Hepatocyte (in vitro differentiated cells): ENCODE results near the gene LSAMP. TPM values are rescaled to one million over a fixed set of nuclear protein-coding genes. Genes with fewer than 3 reads are reported as not detected.
"Not testable (repeated sequence)": the region's sequence is repeated elsewhere in the genome, so short reads cannot be mapped to it uniquely, and the experiment has no call there.

Source experiments
- DNase-seq: peaks from one replicate; pipeline ENCODE4 v3.0.0-alpha.2; 2016; ENCODE audit warnings: low spot score
- H2AFZ ChIP-seq: fragments of 200-600 bp; sonication (generic); 2 replicates; pipeline ENCODE4 v1.6.0; 2016; ENCODE audit warnings: antibody characterized with exemption, mild to moderate bottlenecking
- H3K27ac ChIP-seq: fragments of 200-600 bp; sonication (generic); 2 replicates; pipeline ENCODE4 v1.5.1; 2016; ENCODE audit warnings: mild to moderate bottlenecking
- H3K27me3 ChIP-seq: fragments of 200-600 bp; sonication (generic); 2 replicates; pipeline ENCODE4 v1.6.1; 2016
- H3K36me3 ChIP-seq: fragments of 200-600 bp; sonication (generic); replicated peaks from 2 replicates; pipeline ENCODE4 v1.5.1; 2016; ENCODE audit warnings: low read depth; ENCODE audit not compliant: insufficient read depth
- H3K4me1 ChIP-seq: fragments of 200-600 bp; sonication (generic); 2 replicates; pipeline ENCODE4 v1.5.1; 2016; ENCODE audit warnings: mild to moderate bottlenecking, moderate library complexity; ENCODE audit not compliant: insufficient read depth
- H3K4me2 ChIP-seq: fragments of 200-600 bp; sonication (generic); 2 replicates; pipeline ENCODE4 v1.6.0; 2016
- H3K4me3 ChIP-seq: fragments of 200-600 bp; sonication (generic); 2 replicates; pipeline ENCODE4 v1.5.1; 2016; ENCODE audit warnings: mild to moderate bottlenecking
- H3K79me2 ChIP-seq: fragments of 200-600 bp; sonication (generic); 2 replicates; pipeline ENCODE4 v1.6.0; 2017; ENCODE audit warnings: mild to moderate bottlenecking
- H3K9me2 ChIP-seq: fragments of 200-600 bp; sonication (generic); replicated peaks from 2 replicates; pipeline ENCODE4 v1.6.0; 2017; ENCODE audit warnings: mild to moderate bottlenecking; ENCODE audit not compliant: insufficient read depth
- H3K9me3 ChIP-seq: fragments of 200-600 bp; sonication (generic); 2 replicates; pipeline ENCODE4 v1.5.1; 2016; ENCODE audit warnings: low read depth, mild to moderate bottlenecking
- H4K20me1 ChIP-seq: fragments of 200-600 bp; sonication (generic); 2 replicates; pipeline ENCODE4 v1.6.0; 2016; ENCODE audit warnings: mild to moderate bottlenecking; ENCODE audit not compliant: insufficient read depth, poor library complexity, severe bottlenecking
- CTCF ChIP-seq: fragments of 200-600 bp; sonication (generic); IDR thresholded peaks from 2 replicates; pipeline ENCODE4 v1.5.1; 2016; ENCODE audit warnings: antibody characterized with exemption, mild to moderate bottlenecking; ENCODE audit not compliant: poor library complexity
- EZH2 ChIP-seq: fragments of 200-600 bp; sonication (generic); IDR thresholded peaks from 2 replicates; pipeline ENCODE4 v1.6.1; 2016; ENCODE audit warnings: antibody characterized with exemption, mild to moderate bottlenecking, borderline replicate concordance
- EZH2phosphoT487 ChIP-seq: fragments of 200-600 bp; sonication (generic); IDR thresholded peaks from one replicate; pipeline ENCODE4 v1.6.1; 2018; ENCODE audit warnings: antibody characterized with exemption, mild to moderate bottlenecking, low read depth, moderate library complexity; ENCODE audit not compliant: unreplicated experiment, severe bottlenecking
- WGBS: methylation state at CpG from one replicate; pipeline ENCODE4 v1.1.6; 2016; ENCODE audit warnings: low lambda C conversion rate; ENCODE audit errors: missing lambda C conversion rate; 5-methylcytosine and 5-hydroxymethylcytosine counted together
- polyA plus RNA-seq: library from polyadenylated mRNA; unstranded; fragments of >200 nt; fragmentation: Nextera tagmentation; extraction: Ambion mirVana; gene quantifications from 2 replicates; pipeline ENCODE4 v1.2.1, GENCODE V29; 2016
- total RNA-seq: library from RNA; depleted of rRNA; stranded (reverse); fragments of >200 nt; gene quantifications from 2 replicates; pipeline ENCODE4 v1.2.3, GENCODE V29; 2014

Gene LSAMP
- total and polyA plus RNA-seq, 2 experiments from 2014 or later: 15.1 to 22.3 TPM

DNA sequence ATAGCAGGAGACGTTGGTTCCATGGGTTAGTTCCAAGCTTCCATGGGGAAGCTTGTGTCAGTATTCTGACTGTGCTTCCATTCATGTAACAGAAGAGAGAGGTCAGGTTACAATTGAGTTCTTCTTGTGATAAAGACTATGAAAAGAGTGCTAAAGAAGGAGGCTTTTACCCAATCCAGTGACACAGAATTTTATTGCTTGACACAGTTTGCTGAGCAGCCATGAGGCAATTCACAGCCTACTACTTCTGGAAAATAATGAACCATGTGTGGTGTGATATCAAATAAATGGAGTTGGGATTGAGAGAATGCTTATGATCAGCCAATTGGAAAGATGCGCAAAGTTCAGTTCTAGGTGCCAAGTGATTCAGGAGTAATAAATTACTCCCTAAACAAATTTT is 233.4 kb downstream of the LSAMP start:
- H3K9me2 ChIP-seq: no peaks in the 10 kb centered on the region
- no peaks in the 10 kb centered on the region for H3K9me3 ChIP-seq
- no peaks in the 10 kb centered on the region for H3K79me2 ChIP-seq
- H2AFZ ChIP-seq: no peak overlapping the region
- TF ChIP-seq CTCF (no peak), EZH2phosphoT487 (no peak), EZH2 (no peak)
- no peaks in the 10 kb centered on the region for H3K27me3 ChIP-seq
- H3K4me3 ChIP-seq: no peak overlapping the region
- 92% methylated on average over 2 of the region's 2 CpGs for WGBS
- H3K27ac ChIP-seq: no peak overlapping the region
- H3K4me1 ChIP-seq: no peaks in the 10 kb centered on the region
- no peak overlapping the region for H3K4me2 ChIP-seq
- H3K36me3 ChIP-seq: no peaks in the 10 kb centered on the region
- DNase-seq: no peak
- H4K20me1 ChIP-seq: no peaks in the 10 kb centered on the region

GRCh38 chr3:116208830-116209229 is 236.5 kb downstream of the LSAMP start:
- 86% methylated on average over 15 of the region's 15 CpGs for WGBS

DNA sequence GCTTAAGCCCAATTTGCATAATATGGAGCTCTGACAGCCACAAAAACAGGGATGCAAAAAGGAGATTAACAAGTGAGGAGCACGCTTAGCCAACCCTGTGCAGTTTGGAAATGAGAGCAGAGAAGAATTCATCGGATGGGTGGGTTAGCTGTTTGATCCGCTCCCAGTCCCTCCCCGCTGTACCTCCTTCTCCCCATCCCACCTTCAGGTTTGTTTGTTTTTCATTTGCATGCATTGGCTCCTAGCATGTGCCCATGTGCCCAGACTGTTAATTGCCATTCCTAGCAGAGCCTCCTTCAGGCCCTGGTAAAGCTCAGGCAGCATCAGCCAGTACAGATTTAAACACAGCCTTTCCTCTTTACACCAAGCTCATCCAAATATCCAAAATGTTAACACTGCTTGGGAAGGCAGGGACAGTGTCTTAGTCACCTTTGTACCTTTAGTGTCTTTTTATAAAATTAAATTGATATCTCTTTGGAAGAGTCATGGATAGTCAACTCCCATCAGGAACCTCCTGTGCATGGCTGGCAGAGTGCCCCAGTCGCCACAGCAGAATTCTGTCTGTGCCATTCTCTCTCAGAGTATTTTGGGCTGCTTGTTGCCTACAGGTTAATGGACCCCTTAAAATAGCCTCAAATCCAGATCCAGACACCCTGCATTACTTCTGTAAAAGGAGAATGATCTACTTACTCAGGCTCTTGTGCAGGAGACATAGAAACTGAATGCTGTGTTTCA is 244.2 kb downstream of the LSAMP start:
- H3K27ac ChIP-seq: no peak overlapping the region
- no peak for DNase-seq
- no peaks in the 10 kb centered on the region for H4K20me1 ChIP-seq
- no peaks in the 10 kb centered on the region for H3K9me3 ChIP-seq
- 93% methylated on average over 5 of the region's 5 CpGs for WGBS
- H3K4me1 ChIP-seq: no peaks in the 10 kb centered on the region
- no peak overlapping the region for H3K4me3 ChIP-seq
- H3K4me2 ChIP-seq: no peak overlapping the region
- no peak for TF ChIP-seq CTCF
- TF ChIP-seq EZH2phosphoT487: no peak
- TF ChIP-seq EZH2: no peak
- H3K79me2 ChIP-seq: no peaks in the 10 kb centered on the region
- no peak overlapping the region for H2AFZ ChIP-seq
- H3K36me3 ChIP-seq: no peaks in the 10 kb centered on the region
- no peaks in the 10 kb centered on the region for H3K9me2 ChIP-seq
- no peaks in the 10 kb centered on the region for H3K27me3 ChIP-seq

More at GRCh38 chr3:116208830-116209229, 236.5 kb downstream of the LSAMP start:
- not testable (repeated sequence) for DNase-seq, H3K4me2 ChIP-seq, H3K27me3 ChIP-seq, H3K4me1 ChIP-seq, H3K9me3 ChIP-seq, H3K79me2 ChIP-seq, H3K9me2 ChIP-seq, H3K4me3 ChIP-seq, H2AFZ ChIP-seq, H3K36me3 ChIP-seq, H3K27ac ChIP-seq, H4K20me1 ChIP-seq

- Histone ChIP-seq H3K4me3 (no peak overlapping the region), H3K27me3 (no peaks in the 10 kb centered on the region), H3K36me3 (no peaks in the 10 kb centered on the region), H2AFZ (no peak overlapping the region), H3K9me3 (no peaks in the 10 kb centered on the region), H4K20me1 (no peaks in the 10 kb centered on the region), H3K4me2 (peak overlapping the region; percentile 3), H3K27ac (peak overlapping the region; percentile 20), H3K79me2 (no peaks in the 10 kb centered on the region), H3K4me1 (no peaks in the 10 kb centered on the region), H3K9me2 (no peaks in the 10 kb centered on the region)
- no peak for DNase-seq
- TF ChIP-seq EZH2 (no peak), EZH2phosphoT487 (no peak), CTCF (no peak)
- 75% methylated on average over 2 of the region's 2 CpGs for WGBS
Observed at GRCh38 chr3:116199063-116199462, 246.2 kb downstream of the LSAMP start.
